Measurements from ENCODE around the gene MAMLD1. TPM values are rescaled to one million over a fixed set of nuclear protein-coding genes. Genes with fewer than 3 reads are reported as not detected.

Gene MAMLD1
- total and polyA plus RNA-seq, 4 donors, result 5.5 to 39.4 (median 21.5) TPM

GRCh38 chrX:150478496-150479492 is 115.7 kb downstream of the MAMLD1 start:
- Histone ChIP-seq H3K4me3 (ENCODE audit: low read depth, low read length) (no peak overlapping the region), H3K27me3 (ENCODE audit: control insufficient read depth, insufficient read depth, low read length) (peaks cover 2% of the 10 kb centered on the region), H3K27ac (ENCODE audit: low read depth, low read length) (no peak overlapping the region), H3K4me1 (ENCODE audit: control insufficient read depth, insufficient read depth, low read length) (peaks cover 7% of the 10 kb centered on the region), H3K36me3 (ENCODE audit: control insufficient read depth, insufficient read depth, low read length) (no peaks in the 10 kb centered on the region), H3K9me3 (ENCODE audit: control insufficient read depth, insufficient read depth, low read length) (no peaks in the 10 kb centered on the region)
- DNase-seq (ENCODE audit: low read depth in 4 of 6, low spot score in 6 of 6), result no peak
- WGBS (ENCODE audit: insufficient coverage), result 87% methylated on average over 3 of the region's 13 CpGs

DNA sequence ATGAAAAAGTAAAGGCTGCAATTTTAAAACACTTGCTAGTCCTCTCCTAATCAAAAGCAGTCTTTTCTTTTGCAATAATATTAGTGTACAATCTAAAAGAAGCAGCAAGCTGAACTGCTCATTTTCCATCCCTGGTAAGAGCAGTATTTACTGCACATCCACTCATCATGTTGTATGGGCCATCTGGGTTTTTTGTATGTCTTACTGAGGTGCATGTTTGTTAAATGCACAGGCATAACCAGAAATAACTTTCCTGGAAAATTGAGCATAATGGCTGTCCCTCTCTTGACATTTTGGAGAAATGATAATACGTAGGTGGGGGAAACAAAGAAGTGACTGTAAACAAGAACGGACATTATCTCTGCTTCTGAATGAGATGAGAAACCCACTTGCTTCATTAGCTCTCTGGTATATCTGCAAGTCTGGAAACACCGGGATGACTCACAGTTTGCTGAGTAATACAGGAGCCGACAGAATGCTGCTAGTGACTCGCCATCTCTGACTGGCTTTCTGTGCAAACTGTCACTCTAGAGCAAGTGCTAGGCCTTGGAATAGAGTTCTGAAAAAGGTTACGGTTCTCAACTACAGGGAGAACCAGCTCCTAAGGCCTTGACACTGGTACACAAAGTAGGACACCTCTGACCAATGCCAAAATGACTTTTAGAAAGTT is 119.6 kb downstream of the MAMLD1 start:
- WGBS (ENCODE audit: insufficient coverage), result 73% methylated on average over 5 of the region's 6 CpGs
- H3K27ac ChIP-seq (ENCODE audit: low read depth, low read length), result no peak overlapping the region
- no peak for DNase-seq (ENCODE audit: low read depth in 4 of 6, low spot score in 6 of 6)

DNA sequence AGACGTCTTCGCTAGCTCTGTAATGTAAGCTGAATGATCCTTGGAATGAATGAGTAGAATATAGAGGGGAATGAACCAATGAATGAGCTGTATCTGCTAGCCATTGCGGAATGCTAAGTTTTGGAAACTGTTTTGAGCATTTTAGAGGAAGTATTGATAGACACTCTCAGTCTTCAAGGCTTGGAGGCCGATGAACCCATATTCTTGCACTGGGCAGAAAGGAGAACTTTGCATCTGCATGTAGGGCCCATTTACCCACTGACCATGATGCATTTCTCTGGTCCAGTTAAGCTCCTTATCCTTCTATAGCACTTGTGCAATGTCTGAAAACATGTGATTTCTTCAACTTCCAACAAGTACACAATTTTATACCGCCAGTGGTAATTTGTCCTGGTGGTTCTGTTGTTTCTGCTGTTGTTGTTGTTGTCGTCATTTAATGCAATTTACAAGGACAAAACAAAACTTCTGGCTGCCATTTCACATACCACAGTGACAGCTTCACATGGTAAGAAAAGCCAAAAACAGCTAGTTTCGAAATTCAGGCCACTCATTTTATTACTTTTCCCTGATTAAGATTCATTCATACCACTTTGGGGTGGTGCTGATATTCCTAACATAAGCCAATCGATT is 120.4 kb downstream of the MAMLD1 start:
- no peak overlapping the region for H3K27ac ChIP-seq (ENCODE audit: low read depth, low read length)

More for the DNA sequence above, 119.6 kb downstream of the MAMLD1 start:
- H3K4me3 ChIP-seq (ENCODE audit: low read depth, low read length), result no peak overlapping the region
- H3K27me3 ChIP-seq (ENCODE audit: control insufficient read depth, insufficient read depth, low read length), result no peaks in the 10 kb centered on the region
- no peaks in the 10 kb centered on the region for H3K36me3 ChIP-seq (ENCODE audit: control insufficient read depth, insufficient read depth, low read length)
- no peaks in the 10 kb centered on the region for H3K9me3 ChIP-seq (ENCODE audit: control insufficient read depth, insufficient read depth, low read length)
- no peaks in the 10 kb centered on the region for H3K4me1 ChIP-seq (ENCODE audit: control insufficient read depth, insufficient read depth, low read length)

GRCh38 chrX:150486011-150486410 is 122.9 kb downstream of the MAMLD1 start:
- 46% methylated on average over 3 of the region's 3 CpGs for WGBS (ENCODE audit: insufficient coverage)
- no peaks in the 10 kb centered on the region for H3K9me3 ChIP-seq (ENCODE audit: control insufficient read depth, insufficient read depth, low read length)

More for the DNA sequence above, 120.4 kb downstream of the MAMLD1 start:
- no peaks in the 10 kb centered on the region for H3K36me3 ChIP-seq (ENCODE audit: control insufficient read depth, insufficient read depth, low read length)
- DNase-seq (ENCODE audit: low read depth in 4 of 6, low spot score in 6 of 6), result no peak
- H3K27me3 ChIP-seq (ENCODE audit: control insufficient read depth, insufficient read depth, low read length), result no peaks in the 10 kb centered on the region
- no peak overlapping the region for H3K4me3 ChIP-seq (ENCODE audit: low read depth, low read length)
- H3K9me3 ChIP-seq (ENCODE audit: control insufficient read depth, insufficient read depth, low read length), result no peaks in the 10 kb centered on the region
- 77% methylated on average over 4 of the region's 8 CpGs for WGBS (ENCODE audit: insufficient coverage)
- H3K4me1 ChIP-seq (ENCODE audit: control insufficient read depth, insufficient read depth, low read length), result no peaks in the 10 kb centered on the region

GRCh38 chrX:150487369-150488094 is 124.4 kb downstream of the MAMLD1 start:
- 67% methylated on average over 3 of the region's 5 CpGs for WGBS (ENCODE audit: insufficient coverage)
- H3K4me1 ChIP-seq (ENCODE audit: control insufficient read depth, insufficient read depth, low read length), result no peaks in the 10 kb centered on the region
- H3K36me3 ChIP-seq (ENCODE audit: control insufficient read depth, insufficient read depth, low read length), result no peaks in the 10 kb centered on the region
- H3K27ac ChIP-seq (ENCODE audit: low read depth, low read length), result no peak overlapping the region
- H3K4me3 ChIP-seq (ENCODE audit: low read depth, low read length), result no peak overlapping the region
- H3K27me3 ChIP-seq (ENCODE audit: control insufficient read depth, insufficient read depth, low read length), result peaks cover 3% of the 10 kb centered on the region
- no peak for DNase-seq (ENCODE audit: low read depth in 4 of 6, low spot score in 6 of 6)
- no peaks in the 10 kb centered on the region for H3K9me3 ChIP-seq (ENCODE audit: control insufficient read depth, insufficient read depth, low read length)

More at GRCh38 chrX:150486011-150486410, 122.9 kb downstream of the MAMLD1 start:
- peaks cover 3% of the 10 kb centered on the region for H3K27me3 ChIP-seq (ENCODE audit: control insufficient read depth, insufficient read depth, low read length)
- H3K36me3 ChIP-seq (ENCODE audit: control insufficient read depth, insufficient read depth, low read length), result no peaks in the 10 kb centered on the region
- H3K4me3 ChIP-seq (ENCODE audit: low read depth, low read length), result no peak overlapping the region
- DNase-seq (ENCODE audit: low read depth in 4 of 6, low spot score in 6 of 6), result peak in 2 of 6 donors; percentile 32 to 52
- no peaks in the 10 kb centered on the region for H3K4me1 ChIP-seq (ENCODE audit: control insufficient read depth, insufficient read depth, low read length)
- no peak overlapping the region for H3K27ac ChIP-seq (ENCODE audit: low read depth, low read length)

- WGBS (ENCODE audit: insufficient coverage), result 69% methylated on average over 4 of the region's 6 CpGs
- Histone ChIP-seq H3K36me3 (ENCODE audit: control insufficient read depth, insufficient read depth, low read length) (no peaks in the 10 kb centered on the region), H3K4me3 (ENCODE audit: low read depth, low read length) (no peak overlapping the region), H3K4me1 (ENCODE audit: control insufficient read depth, insufficient read depth, low read length) (no peaks in the 10 kb centered on the region), H3K27ac (ENCODE audit: low read depth, low read length) (no peak overlapping the region), H3K9me3 (ENCODE audit: control insufficient read depth, insufficient read depth, low read length) (no peaks in the 10 kb centered on the region), H3K27me3 (ENCODE audit: control insufficient read depth, insufficient read depth, low read length) (peaks cover 3% of the 10 kb centered on the region)
- no peak for DNase-seq (ENCODE audit: low read depth in 4 of 6, low spot score in 6 of 6)
These were observed 126.4 kb downstream of the MAMLD1 start for GRCh38 chrX:150489359-150490015.

GRCh38 chrX:150495496-150495895 is 132.4 kb downstream of the MAMLD1 start:
- H3K36me3 ChIP-seq (ENCODE audit: control insufficient read depth, insufficient read depth, low read length), result no peaks in the 10 kb centered on the region
- WGBS (ENCODE audit: insufficient coverage), result 43% methylated on average over 2 of the region's 4 CpGs
- DNase-seq (ENCODE audit: low read depth in 4 of 6, low spot score in 6 of 6), result no peak
- H3K4me1 ChIP-seq (ENCODE audit: control insufficient read depth, insufficient read depth, low read length), result no peaks in the 10 kb centered on the region
- H3K27me3 ChIP-seq (ENCODE audit: control insufficient read depth, insufficient read depth, low read length), result no peaks in the 10 kb centered on the region
- no peak overlapping the region for H3K27ac ChIP-seq (ENCODE audit: low read depth, low read length)
- H3K9me3 ChIP-seq (ENCODE audit: control insufficient read depth, insufficient read depth, low read length), result no peaks in the 10 kb centered on the region
- H3K4me3 ChIP-seq (ENCODE audit: low read depth, low read length), result no peak overlapping the region

- DNase-seq (ENCODE audit: low read depth in 4 of 6, low spot score in 6 of 6), result no peak
- peaks cover 12% of the 10 kb centered on the region for H3K4me1 ChIP-seq (ENCODE audit: control insufficient read depth, insufficient read depth, low read length)
- no peaks in the 10 kb centered on the region for H3K27me3 ChIP-seq (ENCODE audit: control insufficient read depth, insufficient read depth, low read length)
- H3K27ac ChIP-seq (ENCODE audit: low read depth, low read length), result no peak overlapping the region
- H3K36me3 ChIP-seq (ENCODE audit: control insufficient read depth, insufficient read depth, low read length), result peaks cover 4% of the 10 kb centered on the region
- no CpG with 5 or more reads among the region's 3 CpGs for WGBS (ENCODE audit: insufficient coverage)
- no peak overlapping the region for H3K4me3 ChIP-seq (ENCODE audit: low read depth, low read length)
- H3K9me3 ChIP-seq (ENCODE audit: control insufficient read depth, insufficient read depth, low read length), result no peaks in the 10 kb centered on the region
These were observed 136.1 kb downstream of the MAMLD1 start for GRCh38 chrX:150499240-150499639.

All from spinal cord (tissue), 10 donors.